LNCaP clone FGC (cell line): ENCODE data around the gene ROCK2.

Source experiments
- DNase-seq: peaks from one replicate; pipeline ENCODE4 v3.0.0-alpha.2; 2011; ENCODE audit warnings: low read depth
- H3K4me3 ChIP-seq: 2 replicates; pipeline ENCODE4 v1.5.1; 2011; ENCODE audit warnings: mild to moderate bottlenecking, low read depth, low read length, control low read depth
- CTCF ChIP-seq: IDR thresholded peaks from 2 replicates; pipeline ENCODE4 v1.5.1; 2012; ENCODE audit warnings: mild to moderate bottlenecking; ENCODE audit not compliant: control insufficient read depth, insufficient read depth; ENCODE audit errors: extremely low read depth

The ROCK2 gene

DNA sequence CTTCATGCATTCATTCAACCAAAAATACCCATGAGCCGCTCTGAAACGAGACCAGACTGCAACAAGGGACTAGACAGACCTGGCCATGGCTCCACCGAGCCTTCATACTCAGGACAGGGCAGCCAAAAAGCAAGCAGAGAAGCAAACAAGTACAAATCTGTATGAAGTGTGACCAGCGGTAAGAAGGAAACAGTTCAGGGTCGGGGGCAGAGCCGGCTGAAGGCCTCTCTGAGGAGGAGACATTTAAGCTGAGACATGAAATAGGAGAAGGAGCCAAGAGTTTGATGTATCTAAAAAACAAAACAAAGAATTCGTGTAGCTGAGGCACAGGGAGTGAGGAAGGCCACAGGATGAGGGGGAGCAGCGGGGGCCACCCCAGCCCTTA, 210.5 kb downstream of the ROCK2 start:
- H3K4me3 ChIP-seq, result no peak overlapping the region
- DNase-seq, result no peak
- no peak for TF ChIP-seq CTCF

GRCh38 chr2:11133238-11133935, 211.0 kb downstream of the ROCK2 start:
- no peak for DNase-seq
- peak overlapping the region; percentile 35 for H3K4me3 ChIP-seq
- no peak for TF ChIP-seq CTCF

GRCh38 chr2:11132036-11132671, 212.3 kb downstream of the ROCK2 start:
- no peak for TF ChIP-seq CTCF
- DNase-seq, result no peak
- no peak overlapping the region for H3K4me3 ChIP-seq

DNA sequence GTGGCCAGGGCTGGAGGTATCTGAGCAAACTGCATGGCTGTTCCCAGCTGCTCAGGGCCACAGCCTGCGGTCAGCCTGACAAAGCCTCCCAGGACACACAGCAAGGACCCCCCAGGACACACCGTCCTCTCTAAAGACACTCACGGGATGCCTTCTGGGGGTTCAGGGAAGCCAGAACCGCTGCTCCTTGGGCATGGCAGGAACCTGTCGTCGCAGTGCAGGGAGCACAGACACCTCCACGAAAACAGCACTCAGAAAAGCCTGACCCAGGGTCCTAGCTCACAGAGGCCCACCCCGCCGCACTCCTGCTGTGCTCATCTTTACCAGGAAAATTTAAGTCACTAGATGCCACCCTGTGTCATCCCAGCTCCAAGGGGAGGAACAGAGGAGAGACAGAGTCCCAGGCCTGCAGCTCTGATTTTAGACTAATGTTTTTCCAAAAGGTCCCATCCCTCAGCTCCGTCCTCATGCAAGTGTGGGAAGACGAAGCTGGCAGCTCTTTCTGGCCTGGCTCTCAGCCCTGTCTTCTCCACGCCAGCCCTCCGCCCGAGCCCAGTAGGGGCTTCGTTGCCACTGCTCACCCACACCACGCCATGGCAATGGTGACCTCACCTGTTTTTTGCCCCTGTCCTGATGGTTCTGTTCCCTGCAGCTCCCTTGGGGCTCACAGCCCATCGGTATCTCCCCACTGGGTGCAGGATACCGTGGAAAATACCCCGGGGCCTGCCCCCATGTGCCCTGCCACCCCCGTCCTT, 213.1 kb downstream of the ROCK2 start:
- TF ChIP-seq CTCF, result no peak
- H3K4me3 ChIP-seq, result no peak overlapping the region
- DNase-seq, result no peak
